Measurements from ENCODE around the gene CAPNS1.
"Not testable (repeated sequence)": the region's sequence is repeated elsewhere in the genome, so short reads cannot be mapped to it uniquely, and the experiment has no call there.

The CAPNS1 gene

DNA sequence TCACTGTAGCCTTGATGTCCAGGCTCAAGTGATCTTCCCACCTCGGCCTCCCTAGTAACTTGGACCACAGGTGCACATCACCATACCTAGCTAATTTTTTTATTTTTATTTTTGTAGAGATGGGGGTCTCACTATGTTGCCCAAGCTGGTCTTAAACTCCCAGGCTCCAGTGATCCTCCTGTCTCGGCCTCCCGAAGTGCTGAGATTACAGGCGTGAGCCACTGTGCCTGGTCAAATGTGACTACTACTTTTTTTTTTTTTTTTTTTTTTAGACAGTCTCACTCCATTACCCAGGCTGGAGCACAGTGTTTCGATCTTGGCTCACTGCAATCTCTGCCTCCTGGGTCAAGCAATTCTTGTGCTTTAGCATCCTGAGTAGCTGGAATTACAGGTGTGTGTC lies 33.0 kb downstream of the CAPNS1 start:
- no peak overlapping the region for H3K4me2 ChIP-seq
- H3K4me3 ChIP-seq (IDR thresholded peaks at IDR 0.05; ENCODE audit: insufficient read depth, low read depth, low read length), result no peak overlapping the region
- peaks cover 5% of the 10 kb centered on the region for H3K4me1 ChIP-seq (ENCODE audit: low read depth, poor library complexity, severe bottlenecking)
- no peak overlapping the region for H3K27ac ChIP-seq
- H3K9ac ChIP-seq, result no peak overlapping the region
- H2AFZ ChIP-seq (ENCODE audit: low read depth), result no peak overlapping the region
- TF ChIP-seq, protein P1, sequence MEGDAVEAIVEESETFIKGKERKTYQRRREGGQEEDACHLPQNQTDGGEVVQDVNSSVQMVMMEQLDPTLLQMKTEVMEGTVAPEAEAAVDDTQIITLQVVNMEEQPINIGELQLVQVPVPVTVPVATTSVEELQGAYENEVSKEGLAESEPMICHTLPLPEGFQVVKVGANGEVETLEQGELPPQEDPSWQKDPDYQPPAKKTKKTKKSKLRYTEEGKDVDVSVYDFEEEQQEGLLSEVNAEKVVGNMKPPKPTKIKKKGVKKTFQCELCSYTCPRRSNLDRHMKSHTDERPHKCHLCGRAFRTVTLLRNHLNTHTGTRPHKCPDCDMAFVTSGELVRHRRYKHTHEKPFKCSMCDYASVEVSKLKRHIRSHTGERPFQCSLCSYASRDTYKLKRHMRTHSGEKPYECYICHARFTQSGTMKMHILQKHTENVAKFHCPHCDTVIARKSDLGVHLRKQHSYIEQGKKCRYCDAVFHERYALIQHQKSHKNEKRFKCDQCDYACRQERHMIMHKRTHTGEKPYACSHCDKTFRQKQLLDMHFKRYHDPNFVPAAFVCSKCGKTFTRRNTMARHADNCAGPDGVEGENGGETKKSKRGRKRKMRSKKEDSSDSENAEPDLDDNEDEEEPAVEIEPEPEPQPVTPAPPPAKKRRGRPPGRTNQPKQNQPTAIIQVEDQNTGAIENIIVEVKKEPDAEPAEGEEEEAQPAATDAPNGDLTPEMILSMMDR (conservative IDR thresholded peaks at IDR 0.05; ENCODE audit: low read depth, low read length), result no peak
- H4K20me1 ChIP-seq (ENCODE audit: insufficient read depth), result no peaks in the 10 kb centered on the region
- H3K36me3 ChIP-seq (ENCODE audit: insufficient read depth), result no peaks in the 10 kb centered on the region
- H3K27me3 ChIP-seq (ENCODE audit: insufficient read depth, low read depth), result no peaks in the 10 kb centered on the region
- no peaks in the 10 kb centered on the region for H3K79me2 ChIP-seq (ENCODE audit: insufficient read depth, low read depth)

DNA sequence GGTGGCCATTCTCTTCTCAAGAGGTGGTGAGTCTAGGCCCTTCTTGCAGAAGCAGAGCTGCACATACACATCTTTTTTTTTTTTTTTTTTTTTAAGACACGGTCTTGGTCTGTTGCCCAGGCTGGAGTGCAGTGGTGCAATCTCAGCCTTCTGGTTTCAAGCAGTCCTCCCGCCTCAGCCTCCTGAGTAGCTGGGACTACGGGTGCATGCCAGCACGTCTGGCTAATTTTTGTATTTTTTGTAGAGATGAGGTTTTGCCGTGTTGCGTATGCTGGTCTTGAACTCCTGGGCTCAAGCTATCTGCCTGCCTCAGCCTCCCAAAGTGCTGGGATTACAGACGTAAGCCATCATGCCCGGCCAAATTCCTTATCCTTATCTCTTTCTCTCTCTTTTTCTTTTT lies 34.0 kb downstream of the CAPNS1 start:
- not testable (repeated sequence) for H4K20me1 ChIP-seq (ENCODE audit: insufficient read depth); H3K4me2 ChIP-seq; H3K36me3 ChIP-seq (ENCODE audit: insufficient read depth); H3K27ac ChIP-seq; H3K79me2 ChIP-seq (ENCODE audit: insufficient read depth, low read depth); H2AFZ ChIP-seq (ENCODE audit: low read depth); H3K9ac ChIP-seq; H3K4me3 ChIP-seq (IDR thresholded peaks at IDR 0.05; ENCODE audit: insufficient read depth, low read depth, low read length); H3K4me1 ChIP-seq (ENCODE audit: low read depth, poor library complexity, severe bottlenecking); H3K27me3 ChIP-seq (ENCODE audit: insufficient read depth, low read depth)

DNA sequence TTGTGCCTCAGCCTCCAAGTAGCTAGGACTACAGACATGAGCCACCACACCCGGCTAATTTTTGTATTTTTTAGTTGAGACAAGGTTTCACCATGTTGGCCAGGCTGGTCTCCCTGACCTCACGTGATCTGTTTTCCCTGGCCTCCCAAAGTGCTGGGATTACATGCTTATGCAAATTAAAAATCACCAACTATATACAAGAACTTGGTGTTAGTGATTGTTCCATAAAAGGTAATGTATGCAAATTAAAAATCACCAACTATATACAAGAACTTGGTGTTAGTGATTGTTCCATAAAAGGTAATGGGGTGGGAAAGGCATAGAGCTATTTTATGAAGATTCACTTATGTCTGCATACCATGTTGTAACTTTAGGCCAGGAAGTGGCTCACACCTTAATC lies 39.2 kb downstream of the CAPNS1 start:
- not testable (repeated sequence) for H3K27ac ChIP-seq; H3K79me2 ChIP-seq (ENCODE audit: insufficient read depth, low read depth); H3K4me1 ChIP-seq (ENCODE audit: low read depth, poor library complexity, severe bottlenecking); H4K20me1 ChIP-seq (ENCODE audit: insufficient read depth); H3K27me3 ChIP-seq (ENCODE audit: insufficient read depth, low read depth); H2AFZ ChIP-seq (ENCODE audit: low read depth); H3K36me3 ChIP-seq (ENCODE audit: insufficient read depth); H3K4me2 ChIP-seq; H3K9ac ChIP-seq; H3K4me3 ChIP-seq (IDR thresholded peaks at IDR 0.05; ENCODE audit: insufficient read depth, low read depth, low read length)

DNA sequence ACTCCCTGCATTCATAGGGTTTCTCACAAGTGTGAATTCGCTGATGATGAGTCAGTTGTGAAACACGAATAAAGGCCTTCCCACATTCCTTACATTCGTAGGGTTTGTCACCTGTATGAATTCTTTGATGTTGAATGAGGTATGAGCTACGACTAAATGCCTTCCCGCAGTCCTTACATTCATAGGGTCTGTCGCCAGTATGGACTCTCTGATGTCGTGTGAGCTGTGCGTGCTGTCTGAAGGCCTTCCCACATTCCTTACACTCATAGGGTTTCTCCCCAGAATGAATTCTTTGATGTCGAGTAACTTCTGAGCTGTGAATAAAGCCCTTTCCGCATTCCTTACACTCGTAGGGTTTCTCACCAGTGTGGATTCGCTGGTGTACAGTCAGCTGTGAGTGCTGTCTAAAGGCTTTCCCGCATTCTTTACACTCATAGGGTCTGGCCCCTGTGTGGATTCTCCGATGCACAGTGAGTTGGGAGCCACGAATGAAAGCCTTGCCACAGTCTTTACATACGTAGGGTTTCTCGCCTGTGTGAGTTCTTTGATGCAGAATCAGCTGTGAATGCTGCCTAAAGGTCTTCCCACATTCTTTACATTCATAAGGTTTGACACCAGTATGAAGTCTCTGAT lies 42.9 kb downstream of the CAPNS1 start:
- Histone ChIP-seq H2AFZ (ENCODE audit: low read depth) (no peak overlapping the region), H3K27ac (no peak overlapping the region), H3K36me3 (ENCODE audit: insufficient read depth) (no peaks in the 10 kb centered on the region), H3K27me3 (ENCODE audit: insufficient read depth, low read depth) (no peaks in the 10 kb centered on the region), H3K4me1 (ENCODE audit: low read depth, poor library complexity, severe bottlenecking) (no peaks in the 10 kb centered on the region), H3K4me2 (no peak overlapping the region), H3K79me2 (ENCODE audit: insufficient read depth, low read depth) (no peaks in the 10 kb centered on the region), H4K20me1 (ENCODE audit: insufficient read depth) (no peaks in the 10 kb centered on the region), H3K9ac (no peak overlapping the region), H3K4me3 (IDR thresholded peaks at IDR 0.05; ENCODE audit: insufficient read depth, low read depth, low read length) (no peak overlapping the region)
- TF ChIP-seq, protein P1 (conservative IDR thresholded peaks at IDR 0.05; ENCODE audit: low read depth, low read length), result no peak

DNA sequence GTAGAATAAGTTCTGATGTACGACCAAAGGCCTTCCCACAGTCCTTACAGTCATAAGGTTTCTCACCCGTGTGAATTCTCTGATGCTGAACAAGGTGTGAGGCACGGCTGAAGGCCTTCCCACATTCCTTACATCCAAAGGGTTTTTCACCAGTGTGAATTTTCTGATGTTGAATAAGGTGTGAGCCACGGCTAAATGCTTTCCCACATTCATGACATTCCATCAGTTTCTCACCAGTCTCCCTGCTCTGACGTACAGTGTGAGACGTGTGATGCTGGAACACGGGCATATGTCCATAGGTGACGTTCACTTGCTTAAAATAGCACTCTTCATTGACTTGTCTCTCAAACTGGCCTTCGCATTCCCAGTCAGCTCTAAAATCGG lies 43.4 kb downstream of the CAPNS1 start:
- Histone ChIP-seq H4K20me1 (ENCODE audit: insufficient read depth) (no peaks in the 10 kb centered on the region), H3K4me2 (no peak overlapping the region), H3K27ac (no peak overlapping the region), H2AFZ (ENCODE audit: low read depth) (no peak overlapping the region), H3K27me3 (ENCODE audit: insufficient read depth, low read depth) (no peaks in the 10 kb centered on the region), H3K9ac (no peak overlapping the region), H3K79me2 (ENCODE audit: insufficient read depth, low read depth) (no peaks in the 10 kb centered on the region), H3K4me1 (ENCODE audit: low read depth, poor library complexity, severe bottlenecking) (no peaks in the 10 kb centered on the region), H3K36me3 (ENCODE audit: insufficient read depth) (no peaks in the 10 kb centered on the region), H3K4me3 (IDR thresholded peaks at IDR 0.05; ENCODE audit: insufficient read depth, low read depth, low read length) (no peak overlapping the region)
- TF ChIP-seq, protein P1 (conservative IDR thresholded peaks at IDR 0.05; ENCODE audit: low read depth, low read length), result no peak

DNA sequence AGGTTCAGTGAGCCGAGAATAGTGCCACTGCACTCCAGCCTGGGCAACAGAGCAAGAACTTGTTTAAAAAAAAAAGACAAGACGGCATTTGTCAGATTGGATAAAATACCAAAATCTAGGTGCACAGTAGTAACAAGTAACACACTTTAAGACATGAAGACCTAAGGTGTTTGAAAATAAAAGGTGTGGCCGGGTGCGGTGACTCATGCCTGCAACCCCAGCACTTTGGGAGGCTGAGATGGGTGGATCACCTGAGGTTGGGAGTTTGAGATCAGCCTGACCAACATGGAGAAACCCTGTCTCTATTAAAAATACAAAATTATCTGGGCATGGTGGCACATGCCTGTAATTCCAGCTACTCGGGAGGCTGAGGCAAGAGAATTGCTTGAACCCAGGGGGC lies 46.9 kb downstream of the CAPNS1 start:
- not testable (repeated sequence) for H3K4me2 ChIP-seq; H3K27me3 ChIP-seq (ENCODE audit: insufficient read depth, low read depth); H3K36me3 ChIP-seq (ENCODE audit: insufficient read depth); H3K9ac ChIP-seq; H3K4me1 ChIP-seq (ENCODE audit: low read depth, poor library complexity, severe bottlenecking); H4K20me1 ChIP-seq (ENCODE audit: insufficient read depth); H3K27ac ChIP-seq; H2AFZ ChIP-seq (ENCODE audit: low read depth); H3K4me3 ChIP-seq (IDR thresholded peaks at IDR 0.05; ENCODE audit: insufficient read depth, low read depth, low read length); H3K79me2 ChIP-seq (ENCODE audit: insufficient read depth, low read depth)

Measured in KMS-11 (cell line).